ENCODE results near the gene ZNF579.

GRCh38 chr19:55618426-55618825, 37.8 kb upstream of the ZNF579 start:
- no peak for TF ChIP-seq CTCF (IDR thresholded peaks at IDR 0.05)
- TF ChIP-seq POLR2A (IDR thresholded peaks at IDR 0.05) = no peak
- TF ChIP-seq EP300 (IDR thresholded peaks at IDR 0.05) = no peak

Data from upper lobe of left lung (tissue), 4 donors.